Measurements from ENCODE around the gene GPR149.

DNA sequence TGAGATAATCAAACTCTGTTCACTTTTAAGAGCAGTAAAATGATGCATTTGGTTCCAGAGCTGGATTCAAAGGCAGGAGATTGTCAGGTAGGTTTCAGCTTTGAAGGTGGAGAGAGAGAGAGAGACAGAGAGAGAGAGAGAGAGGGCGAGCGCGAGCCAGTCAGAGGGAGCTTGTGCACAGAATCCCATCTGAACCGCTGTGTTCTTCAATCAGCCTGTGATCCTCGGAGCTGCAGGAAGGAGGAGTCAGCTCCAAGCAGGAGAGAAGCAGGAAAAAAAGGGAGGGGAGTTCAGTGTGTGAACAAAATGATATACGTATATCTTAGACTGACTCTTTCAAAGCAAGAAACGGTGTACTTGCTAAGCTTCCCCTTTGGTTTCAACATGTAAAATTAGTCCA, at the start of gene GPR149:
- TF ChIP-seq, protein P1, sequence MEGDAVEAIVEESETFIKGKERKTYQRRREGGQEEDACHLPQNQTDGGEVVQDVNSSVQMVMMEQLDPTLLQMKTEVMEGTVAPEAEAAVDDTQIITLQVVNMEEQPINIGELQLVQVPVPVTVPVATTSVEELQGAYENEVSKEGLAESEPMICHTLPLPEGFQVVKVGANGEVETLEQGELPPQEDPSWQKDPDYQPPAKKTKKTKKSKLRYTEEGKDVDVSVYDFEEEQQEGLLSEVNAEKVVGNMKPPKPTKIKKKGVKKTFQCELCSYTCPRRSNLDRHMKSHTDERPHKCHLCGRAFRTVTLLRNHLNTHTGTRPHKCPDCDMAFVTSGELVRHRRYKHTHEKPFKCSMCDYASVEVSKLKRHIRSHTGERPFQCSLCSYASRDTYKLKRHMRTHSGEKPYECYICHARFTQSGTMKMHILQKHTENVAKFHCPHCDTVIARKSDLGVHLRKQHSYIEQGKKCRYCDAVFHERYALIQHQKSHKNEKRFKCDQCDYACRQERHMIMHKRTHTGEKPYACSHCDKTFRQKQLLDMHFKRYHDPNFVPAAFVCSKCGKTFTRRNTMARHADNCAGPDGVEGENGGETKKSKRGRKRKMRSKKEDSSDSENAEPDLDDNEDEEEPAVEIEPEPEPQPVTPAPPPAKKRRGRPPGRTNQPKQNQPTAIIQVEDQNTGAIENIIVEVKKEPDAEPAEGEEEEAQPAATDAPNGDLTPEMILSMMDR (IDR thresholded peaks at IDR 0.05) = no peak
- TF ChIP-seq POLR2A (IDR thresholded peaks at IDR 0.05) = no peak
